ENCODE data around the gene CHD3.
A peak's percentile ranks its signal among the peaks of the same experiment; 100 is the strongest.

CHD3 gene

GRCh38 chr17:7889166-7889955 is 772 bp downstream of the CHD3 start:
- peaks cover 13% of the 10 kb centered on the region for H3K4me1 Mint-ChIP-seq (ENCODE audit: low read depth)
- H3K4me3 Mint-ChIP-seq = no peak overlapping the region
- DNase-seq (ENCODE audit: low spot score) = no peak
- peaks cover 45% of the 10 kb centered on the region for H3K36me3 Mint-ChIP-seq (ENCODE audit: low read depth)
- H3K27me3 Mint-ChIP-seq (ENCODE audit: low read depth) = no peaks in the 10 kb centered on the region
- no peaks in the 10 kb centered on the region for H3K9me3 Mint-ChIP-seq
- no peak overlapping the region for H3K27ac Mint-ChIP-seq

GRCh38 chr17:7893187-7893880 is 4.7 kb downstream of the CHD3 start:
- H3K27ac Mint-ChIP-seq = no peak overlapping the region
- no peaks in the 10 kb centered on the region for H3K27me3 Mint-ChIP-seq (ENCODE audit: low read depth)
- no peak overlapping the region for H3K4me3 Mint-ChIP-seq
- peaks cover 16% of the 10 kb centered on the region for H3K4me1 Mint-ChIP-seq (ENCODE audit: low read depth)
- DNase-seq (ENCODE audit: low spot score) = no peak
- no peaks in the 10 kb centered on the region for H3K9me3 Mint-ChIP-seq
- peaks cover 72% of the 10 kb centered on the region for H3K36me3 Mint-ChIP-seq (ENCODE audit: low read depth)

- H3K27me3 Mint-ChIP-seq (ENCODE audit: low read depth) = no peaks in the 10 kb centered on the region
- H3K9me3 Mint-ChIP-seq = no peaks in the 10 kb centered on the region
- DNase-seq (ENCODE audit: low spot score) = no peak
- peaks cover 16% of the 10 kb centered on the region for H3K4me1 Mint-ChIP-seq (ENCODE audit: low read depth)
- no peak overlapping the region for H3K27ac Mint-ChIP-seq
- no peak overlapping the region for H3K4me3 Mint-ChIP-seq
- peaks cover 81% of the 10 kb centered on the region for H3K36me3 Mint-ChIP-seq (ENCODE audit: low read depth)
Measured at GRCh38 chr17:7894226-7894625, 5.6 kb downstream of the CHD3 start.

GRCh38 chr17:7894866-7895265 is 6.3 kb downstream of the CHD3 start:
- Mint-ChIP-seq H3K4me1 (ENCODE audit: low read depth) (peaks cover 12% of the 10 kb centered on the region), H3K9me3 (no peaks in the 10 kb centered on the region), H3K4me3 (no peak overlapping the region), H3K36me3 (ENCODE audit: low read depth) (peaks cover 82% of the 10 kb centered on the region), H3K27me3 (ENCODE audit: low read depth) (no peaks in the 10 kb centered on the region), H3K27ac (no peak overlapping the region)
- DNase-seq (ENCODE audit: low spot score) = no peak

GRCh38 chr17:7897090-7897489 is 8.5 kb downstream of the CHD3 start:
- Mint-ChIP-seq H3K9me3 (no peaks in the 10 kb centered on the region), H3K27me3 (ENCODE audit: low read depth) (no peaks in the 10 kb centered on the region), H3K36me3 (ENCODE audit: low read depth) (peaks cover 83% of the 10 kb centered on the region), H3K4me3 (no peak overlapping the region), H3K27ac (no peak overlapping the region), H3K4me1 (ENCODE audit: low read depth) (peaks cover 8% of the 10 kb centered on the region)
- DNase-seq (ENCODE audit: low spot score) = no peak

- Mint-ChIP-seq H3K27me3 (ENCODE audit: low read depth) (no peaks in the 10 kb centered on the region), H3K4me1 (ENCODE audit: low read depth) (peaks cover 8% of the 10 kb centered on the region), H3K27ac (no peak overlapping the region), H3K36me3 (ENCODE audit: low read depth) (peaks cover 87% of the 10 kb centered on the region), H3K9me3 (no peaks in the 10 kb centered on the region), H3K4me3 (no peak overlapping the region)
- no peak for DNase-seq (ENCODE audit: low spot score)
Measured at GRCh38 chr17:7897773-7898172, 9.2 kb downstream of the CHD3 start.

GRCh38 chr17:7903154-7904103 is 14.8 kb downstream of the CHD3 start:
- no peaks in the 10 kb centered on the region for H3K4me1 Mint-ChIP-seq (ENCODE audit: low read depth)
- no peak for DNase-seq (ENCODE audit: low spot score)
- H3K36me3 Mint-ChIP-seq (ENCODE audit: low read depth) = peaks cover 87% of the 10 kb centered on the region
- no peaks in the 10 kb centered on the region for H3K9me3 Mint-ChIP-seq
- H3K4me3 Mint-ChIP-seq = no peak overlapping the region
- H3K27ac Mint-ChIP-seq = no peak overlapping the region
- no peaks in the 10 kb centered on the region for H3K27me3 Mint-ChIP-seq (ENCODE audit: low read depth)

GRCh38 chr17:7909089-7909488 is 20.5 kb downstream of the CHD3 start:
- H3K4me3 Mint-ChIP-seq = no peak overlapping the region
- H3K27me3 Mint-ChIP-seq (ENCODE audit: low read depth) = no peaks in the 10 kb centered on the region
- no peaks in the 10 kb centered on the region for H3K9me3 Mint-ChIP-seq
- DNase-seq (ENCODE audit: low spot score) = no peak
- H3K4me1 Mint-ChIP-seq (ENCODE audit: low read depth) = peaks cover 8% of the 10 kb centered on the region
- no peak overlapping the region for H3K27ac Mint-ChIP-seq
- peaks cover 67% of the 10 kb centered on the region for H3K36me3 Mint-ChIP-seq (ENCODE audit: low read depth)

GRCh38 chr17:7910281-7910680 is 21.7 kb downstream of the CHD3 start:
- no peak overlapping the region for H3K27ac Mint-ChIP-seq
- peaks cover 55% of the 10 kb centered on the region for H3K36me3 Mint-ChIP-seq (ENCODE audit: low read depth)
- no peaks in the 10 kb centered on the region for H3K9me3 Mint-ChIP-seq
- H3K27me3 Mint-ChIP-seq (ENCODE audit: low read depth) = no peaks in the 10 kb centered on the region
- H3K4me3 Mint-ChIP-seq = no peak overlapping the region
- no peak for DNase-seq (ENCODE audit: low spot score)
- peaks cover 19% of the 10 kb centered on the region for H3K4me1 Mint-ChIP-seq (ENCODE audit: low read depth)

- Mint-ChIP-seq H3K36me3 (ENCODE audit: low read depth) (peaks cover 51% of the 10 kb centered on the region), H3K4me1 (ENCODE audit: low read depth) (peaks cover 21% of the 10 kb centered on the region), H3K27ac (peak overlapping the region; percentile 29), H3K9me3 (no peaks in the 10 kb centered on the region), H3K27me3 (ENCODE audit: low read depth) (no peaks in the 10 kb centered on the region), H3K4me3 (no peak overlapping the region)
- no peak for DNase-seq (ENCODE audit: low spot score)
Measured at GRCh38 chr17:7910711-7911110, 22.1 kb downstream of the CHD3 start.

- Mint-ChIP-seq H3K27ac (peak overlapping the region; percentile 29), H3K4me1 (ENCODE audit: low read depth) (peaks cover 21% of the 10 kb centered on the region), H3K4me3 (no peak overlapping the region), H3K9me3 (no peaks in the 10 kb centered on the region), H3K36me3 (ENCODE audit: low read depth) (peaks cover 47% of the 10 kb centered on the region), H3K27me3 (ENCODE audit: low read depth) (no peaks in the 10 kb centered on the region)
- DNase-seq (ENCODE audit: low spot score) = no peak
Measured at GRCh38 chr17:7911116-7911515, 22.5 kb downstream of the CHD3 start.

- Mint-ChIP-seq H3K27me3 (ENCODE audit: low read depth) (no peaks in the 10 kb centered on the region), H3K27ac (peak overlapping the region; percentile 62), H3K9me3 (no peaks in the 10 kb centered on the region), H3K4me1 (ENCODE audit: low read depth) (peaks cover 29% of the 10 kb centered on the region), H3K36me3 (ENCODE audit: low read depth) (peaks cover 35% of the 10 kb centered on the region), H3K4me3 (peak overlapping the region; percentile 41)
- peak; percentile 46 for DNase-seq (ENCODE audit: low spot score)
Measured at GRCh38 chr17:7912927-7913524, 24.4 kb downstream of the CHD3 start.

GRCh38 chr17:7915179-7915610 is 26.6 kb downstream of the CHD3 start:
- peaks cover 29% of the 10 kb centered on the region for H3K4me1 Mint-ChIP-seq (ENCODE audit: low read depth)
- no peaks in the 10 kb centered on the region for H3K9me3 Mint-ChIP-seq
- no peak for DNase-seq (ENCODE audit: low spot score)
- peak overlapping the region; percentile 96 for H3K27ac Mint-ChIP-seq
- peaks cover 19% of the 10 kb centered on the region for H3K36me3 Mint-ChIP-seq (ENCODE audit: low read depth)
- H3K4me3 Mint-ChIP-seq = peak overlapping the region; percentile 91
- no peaks in the 10 kb centered on the region for H3K27me3 Mint-ChIP-seq (ENCODE audit: low read depth)

All from T-helper 2 cell treated with Interferon-gamma antibody and Interleukin-4, amounts not matched to agents 5 μg/mL and 100 μg/mL, for 36 hours (primary cell).